Pancreas (tissue), 10 donors: ENCODE measurements around the gene DENND1A. TPM values are rescaled to one million over a fixed set of nuclear protein-coding genes. Genes with fewer than 3 reads are reported as not detected.

Source experiments
- ATAC-seq, 4 donors: fragments of 200-7000 bp; cut with Tn5 transposase; one replicate each; pipeline versions ENCODE4 v1.8.0 to v1.9.1; 2020; ENCODE audit warnings: mild to moderate bottlenecking in 4 of 4, moderate library complexity in 4 of 4
- DNase-seq, 6 donors: peaks; one replicate each; pipeline ENCODE4 v3.0.0-alpha.2; 2020
- FAIRE-seq: peaks from 2 replicates; lab custom pipeline; 2012; peaks lifted over from hg19 to GRCh38; lab: Jason Lieb, UNC
- H3K27ac ChIP-seq, 4 donors: fragments of 200-600 bp; sonication (generic); 1 replicate in 3 of 4; 2 replicates in 1 of 4; pipeline versions ENCODE4 v1.5.0 to v1.8.0; 2020
- H3K27me3 ChIP-seq, 4 donors: fragments of 200-600 bp; one replicate each; pipeline ENCODE4 v1.8.0; 2021
- H3K36me3 ChIP-seq, 3 donors: fragments of 200-600 bp; sonication (generic) in 1 of 3; one replicate each; pipeline versions ENCODE4 v1.5.0 to v1.8.0; 2020 to 2021
- H3K4me1 ChIP-seq, 3 donors: fragments of 200-600 bp; one replicate each; pipeline ENCODE4 v1.8.0; 2021
- H3K4me3 ChIP-seq, 4 donors: fragments of 200-600 bp; sonication (generic) in 2 of 4; one replicate each; pipeline versions ENCODE4 v1.5.0 to v1.8.0; 2020 to 2021
- H3K9me3 ChIP-seq, 4 donors: fragments of 200-600 bp; one replicate each; pipeline ENCODE4 v1.8.0; 2021
- CTCF ChIP-seq, 4 donors: fragments of 200-600 bp; sonication (generic) in 3 of 4; IDR thresholded peaks; one replicate each; pipeline versions ENCODE4 v1.5.0 to v1.8.0; 2021; ENCODE audit warnings: antibody characterized with exemption in 4 of 4
- WGBS, 2 donors: extraction: QIAGEN DNeasy Blood & Tissue Kit; methylation state at CpG; one replicate each; pipeline ENCODE4 v1.1.7; 2013; 5-methylcytosine and 5-hydroxymethylcytosine counted together
- intact Hi-C, 3 donors: fragments of 100-400 bp; cut with DNase I; formaldehyde crosslinking; loops; one replicate each; pipeline versions ENCODE4 v1.11.1 to v1.14.2; 2022
- polyA plus RNA-seq, 2 donors: library from polyadenylated mRNA; stranded (reverse); fragments of 200-250 nt; gene quantifications; one replicate each; pipeline ENCODE4 v1.2.3, GENCODE V29; 2013
- total RNA-seq, 6 donors: library from RNA; stranded (reverse); fragmentation: NEBNext Ultra II Directional in 4 of 6; extraction: Animal tissue kit (Norgen Biotek cat#: 25700) in 4 of 6; gene quantifications; one replicate each; pipeline versions ENCODE4 v1.2.1 to v1.2.4, GENCODE V29; 2021 to 2023
- donor health status: healthy with polysubstance abuse.
- donor health status: DM: no; HTN: no; CAD: no; lungs with moderate emphysema.
- donor health status: DM: no; HTN: no; CAD: no.
- donor health status: control.
- donor health status: control.
- donor health status: Bipolar disorder and iron deficiency.
- donor health status: DM: yes; HTN: yes; CAD: no.
- donor health status: DM: no; HTN: no; CAD: no.
- donor health status: DM: no; HTN: no; CAD: no.
- donor health status: DM: yes; HTN: yes; CAD: no.

The DENND1A gene
- total and polyA plus RNA-seq, 8 donors = 4.5 to 8.3 (median 5.6) TPM

GRCh38 chr9:123864251-123864650, 65.7 kb downstream of the DENND1A start:
- Histone ChIP-seq H3K9me3 (no peaks in the 10 kb centered on the region), H3K4me1 (no peaks in the 10 kb centered on the region), H3K36me3 (no peaks in the 10 kb centered on the region), H3K4me3 (no peak overlapping the region), H3K27ac (no peak overlapping the region), H3K27me3 (no peaks in the 10 kb centered on the region)
- no peak for DNase-seq
- FAIRE-seq = no peak
- ATAC-seq = no peak
- TF ChIP-seq CTCF (IDR thresholded peaks at IDR 0.05) = no peak
- 90 to 93% methylated on average over 9 of the region's 9 CpGs for WGBS, 2 donors
- intact Hi-C loops = no loop called here

GRCh38 chr9:123863164-123863855, 66.6 kb downstream of the DENND1A start:
- no peaks in the 10 kb centered on the region for H3K4me1 ChIP-seq
- ATAC-seq (no peak), FAIRE-seq (no peak), DNase-seq (no peak)
- TF ChIP-seq CTCF (IDR thresholded peaks at IDR 0.05) = no peak
- no peaks in the 10 kb centered on the region for H3K9me3 ChIP-seq
- intact Hi-C loops = no loop called here
- no peaks in the 10 kb centered on the region for H3K36me3 ChIP-seq
- H3K4me3 ChIP-seq = no peak overlapping the region
- no peaks in the 10 kb centered on the region for H3K27me3 ChIP-seq
- no peak overlapping the region for H3K27ac ChIP-seq
- 89 to 91% methylated on average over 5 of the region's 5 CpGs for WGBS, 2 donors

- Histone ChIP-seq H3K36me3 (no peaks in the 10 kb centered on the region), H3K27me3 (no peaks in the 10 kb centered on the region), H3K9me3 (no peaks in the 10 kb centered on the region), H3K27ac (no peak overlapping the region), H3K4me3 (no peak overlapping the region), H3K4me1 (no peaks in the 10 kb centered on the region)
- no peak for ATAC-seq
- WGBS, 2 donors = 95 to 99% methylated on average over 2 of the region's 2 CpGs
- intact Hi-C loops = no loop called here
- TF ChIP-seq CTCF (IDR thresholded peaks at IDR 0.05) = no peak
- FAIRE-seq = no peak
- no peak for DNase-seq
Observed at GRCh38 chr9:123861756-123862120, 68.2 kb downstream of the DENND1A start.

DNA sequence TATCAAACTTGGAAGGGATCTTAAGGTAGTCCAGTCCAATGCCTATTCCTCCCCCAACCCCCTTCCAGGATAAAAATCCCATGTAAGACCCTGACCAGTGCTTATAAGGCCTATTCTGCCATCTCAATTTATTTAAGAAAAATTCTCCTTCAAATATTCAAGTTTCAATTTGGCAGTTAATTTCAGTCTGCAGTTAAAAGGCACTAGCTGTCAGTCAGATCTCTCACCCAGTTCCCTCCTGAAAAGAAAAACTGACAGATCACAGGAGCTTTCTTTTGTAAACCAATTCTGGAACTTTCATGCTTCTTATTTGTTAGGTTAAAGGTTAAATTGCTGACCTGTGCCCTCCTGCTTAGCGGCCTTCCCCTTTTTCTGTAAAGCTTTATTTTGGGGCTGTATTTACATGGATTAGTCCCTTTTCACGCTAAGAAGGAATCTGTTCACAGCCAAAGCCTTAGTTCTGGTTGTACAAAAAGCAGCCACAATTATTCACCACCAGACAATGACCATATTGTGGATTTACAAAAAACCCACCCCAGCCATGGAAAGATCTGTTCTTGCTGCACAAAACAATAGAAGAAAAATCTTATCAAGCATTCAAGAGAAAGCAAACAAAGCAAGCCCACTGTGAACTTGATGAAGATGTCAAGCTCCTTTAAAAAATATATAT, 68.7 kb downstream of the DENND1A start:
- intact Hi-C loops = no loop called here
- WGBS, 2 donors = 94 to 95% methylated on average over 2 of the region's 2 CpGs
- H3K4me3 ChIP-seq = no peak overlapping the region
- H3K36me3 ChIP-seq = no peaks in the 10 kb centered on the region
- ATAC-seq (no peak), FAIRE-seq (no peak), DNase-seq (no peak)
- no peak for TF ChIP-seq CTCF (IDR thresholded peaks at IDR 0.05)
- H3K9me3 ChIP-seq = no peaks in the 10 kb centered on the region
- no peak overlapping the region for H3K27ac ChIP-seq
- no peaks in the 10 kb centered on the region for H3K4me1 ChIP-seq
- no peaks in the 10 kb centered on the region for H3K27me3 ChIP-seq

- Histone ChIP-seq H3K27me3 (no peaks in the 10 kb centered on the region), H3K4me3 (no peak overlapping the region), H3K27ac (no peak overlapping the region), H3K36me3 (no peaks in the 10 kb centered on the region), H3K4me1 (no peaks in the 10 kb centered on the region), H3K9me3 (no peaks in the 10 kb centered on the region)
- DNase-seq = no peak
- FAIRE-seq = no peak
- no peak for ATAC-seq
- no peak for TF ChIP-seq CTCF (IDR thresholded peaks at IDR 0.05)
- WGBS, 2 donors = 90 to 98% methylated on average over 4 of the region's 4 CpGs
- intact Hi-C loops = no loop called here
Observed at GRCh38 chr9:123860603-123861002, 69.3 kb downstream of the DENND1A start.
